ENCODE results near the gene KRT40.

KRT40 gene

GRCh38 chr17:40942553-40942952 lies 41.6 kb downstream of the KRT40 start:
- no CpG with 5 or more reads among the region's 3 CpGs for WGBS (ENCODE audit: extremely low coverage, insufficient coverage, low lambda C conversion rate)
- Histone ChIP-seq H3K4ac (ENCODE audit: low read depth, low read length) (no peak overlapping the region), H3K4me1 (ENCODE audit: control insufficient read depth, low read depth, low read length) (no peaks in the 10 kb centered on the region), H2BK5ac (ENCODE audit: low read length) (no peak overlapping the region), H3K36me3 (ENCODE audit: control insufficient read depth, insufficient read depth, low read length) (no peaks in the 10 kb centered on the region), H2AK5ac (ENCODE audit: low read length) (no peak overlapping the region), H3K27me3 (ENCODE audit: insufficient read depth, low read length, poor library complexity) (no peaks in the 10 kb centered on the region), H2BK120ac (ENCODE audit: low read depth, low read length) (no peak overlapping the region), H2BK15ac (replicated peaks; ENCODE audit: low read depth) (no peak overlapping the region), H3K18ac (ENCODE audit: low read length) (no peak overlapping the region), H3K79me2 (ENCODE audit: control insufficient read depth, insufficient read depth, low read length) (no peaks in the 10 kb centered on the region), H3K27ac (ENCODE audit: low read depth, low read length) (no peak overlapping the region), H3K56ac (ENCODE audit: low read length) (no peak overlapping the region), H3K79me1 (ENCODE audit: low read length) (no peaks in the 10 kb centered on the region), H3K4me2 (ENCODE audit: low read length) (no peak overlapping the region), H3K4me3 (ENCODE audit: low read length) (no peak overlapping the region), H4K8ac (ENCODE audit: low read depth, low read length) (no peak overlapping the region), H3K23ac (ENCODE audit: low read length) (no peak overlapping the region), H3K9ac (ENCODE audit: low read length) (no peak overlapping the region), H4K5ac (ENCODE audit: low read length) (no peak overlapping the region)
- DNase-seq: no peak

GRCh38 chr17:40940266-40940665 lies 43.9 kb downstream of the KRT40 start:
- Histone ChIP-seq H3K4me2 (ENCODE audit: low read length) (no peak overlapping the region), H3K18ac (ENCODE audit: low read length) (no peak overlapping the region), H3K23ac (ENCODE audit: low read length) (no peak overlapping the region), H3K4me1 (ENCODE audit: control insufficient read depth, low read depth, low read length) (no peaks in the 10 kb centered on the region), H3K4ac (ENCODE audit: low read depth, low read length) (no peak overlapping the region), H3K56ac (ENCODE audit: low read length) (no peak overlapping the region), H2BK5ac (ENCODE audit: low read length) (no peak overlapping the region), H2BK15ac (replicated peaks; ENCODE audit: low read depth) (no peak overlapping the region), H3K36me3 (ENCODE audit: control insufficient read depth, insufficient read depth, low read length) (no peaks in the 10 kb centered on the region), H3K79me1 (ENCODE audit: low read length) (no peaks in the 10 kb centered on the region), H3K4me3 (ENCODE audit: low read length) (no peak overlapping the region), H3K27me3 (ENCODE audit: insufficient read depth, low read length, poor library complexity) (no peaks in the 10 kb centered on the region), H3K27ac (ENCODE audit: low read depth, low read length) (no peak overlapping the region), H2BK120ac (ENCODE audit: low read depth, low read length) (no peak overlapping the region), H3K79me2 (ENCODE audit: control insufficient read depth, insufficient read depth, low read length) (no peaks in the 10 kb centered on the region), H2AK5ac (ENCODE audit: low read length) (no peak overlapping the region), H4K5ac (ENCODE audit: low read length) (no peak overlapping the region), H3K9ac (ENCODE audit: low read length) (no peak overlapping the region), H4K8ac (ENCODE audit: low read depth, low read length) (no peak overlapping the region)
- no peak for DNase-seq
- WGBS (ENCODE audit: extremely low coverage, insufficient coverage, low lambda C conversion rate): no CpG with 5 or more reads among the region's 6 CpGs

GRCh38 chr17:40938981-40939380 lies 45.1 kb downstream of the KRT40 start:
- Histone ChIP-seq H3K79me2 (ENCODE audit: control insufficient read depth, insufficient read depth, low read length) (no peaks in the 10 kb centered on the region), H3K4me3 (ENCODE audit: low read length) (no peak overlapping the region), H3K4me2 (ENCODE audit: low read length) (no peak overlapping the region), H3K27ac (ENCODE audit: low read depth, low read length) (no peak overlapping the region), H3K56ac (ENCODE audit: low read length) (no peak overlapping the region), H2AK5ac (ENCODE audit: low read length) (no peak overlapping the region), H3K4ac (ENCODE audit: low read depth, low read length) (no peak overlapping the region), H3K36me3 (ENCODE audit: control insufficient read depth, insufficient read depth, low read length) (no peaks in the 10 kb centered on the region), H4K5ac (ENCODE audit: low read length) (no peak overlapping the region), H3K79me1 (ENCODE audit: low read length) (no peaks in the 10 kb centered on the region), H3K9ac (ENCODE audit: low read length) (no peak overlapping the region), H3K4me1 (ENCODE audit: control insufficient read depth, low read depth, low read length) (no peaks in the 10 kb centered on the region), H3K23ac (ENCODE audit: low read length) (no peak overlapping the region), H3K18ac (ENCODE audit: low read length) (no peak overlapping the region), H4K8ac (ENCODE audit: low read depth, low read length) (no peak overlapping the region), H2BK5ac (ENCODE audit: low read length) (no peak overlapping the region), H3K27me3 (ENCODE audit: insufficient read depth, low read length, poor library complexity) (no peaks in the 10 kb centered on the region), H2BK120ac (ENCODE audit: low read depth, low read length) (no peak overlapping the region), H2BK15ac (replicated peaks; ENCODE audit: low read depth) (no peak overlapping the region)
- no peak for DNase-seq
- WGBS (ENCODE audit: extremely low coverage, insufficient coverage, low lambda C conversion rate): no CpG with 5 or more reads among the region's 3 CpGs

- no peak within 1 kb of the TSS for H3K27ac ChIP-seq (ENCODE audit: low read depth, low read length)
- no peak within 1 kb of the TSS for H4K8ac ChIP-seq (ENCODE audit: low read depth, low read length)
- peak within 1 kb of the TSS; percentile 79 for H3K4ac ChIP-seq (ENCODE audit: low read depth, low read length)
- H2BK15ac ChIP-seq (replicated peaks; ENCODE audit: low read depth): no peak within 1 kb of the TSS
- no peak within 1 kb of the TSS for H2BK5ac ChIP-seq (ENCODE audit: low read length)
- no peaks in the 10 kb centered on the region for H3K27me3 ChIP-seq (ENCODE audit: insufficient read depth, low read length, poor library complexity)
- H4K5ac ChIP-seq (ENCODE audit: low read length): no peak within 1 kb of the TSS
- H3K9ac ChIP-seq (ENCODE audit: low read length): no peak within 1 kb of the TSS
- no peaks in the 10 kb centered on the region for H3K79me2 ChIP-seq (ENCODE audit: control insufficient read depth, insufficient read depth, low read length)
- no peak within 1 kb of the TSS for H2BK120ac ChIP-seq (ENCODE audit: low read depth, low read length)
- H3K18ac ChIP-seq (ENCODE audit: low read length): no peak within 1 kb of the TSS
- no peaks in the 10 kb centered on the region for H3K4me1 ChIP-seq (ENCODE audit: control insufficient read depth, low read depth, low read length)
- no peak within 1 kb of the TSS for H3K23ac ChIP-seq (ENCODE audit: low read length)
- peak within 1 kb of the TSS; percentile 8 for H3K56ac ChIP-seq (ENCODE audit: low read length)
- no peak within 1 kb of the TSS for H3K4me2 ChIP-seq (ENCODE audit: low read length)
- no peak within 1 kb of the TSS for H2AK5ac ChIP-seq (ENCODE audit: low read length)
- no peaks in the 10 kb centered on the region for H3K79me1 ChIP-seq (ENCODE audit: low read length)
- H3K4me3 ChIP-seq (ENCODE audit: low read length): no peak within 1 kb of the TSS
- peak; percentile 52 for DNase-seq
- no peaks in the 10 kb centered on the region for H3K36me3 ChIP-seq (ENCODE audit: control insufficient read depth, insufficient read depth, low read length)
- WGBS (ENCODE audit: extremely low coverage, insufficient coverage, low lambda C conversion rate): no CpG with 5 or more reads among the region's 9 CpGs
These were observed 46.7 kb downstream of the KRT40 start, which contains the start of gene KRT23 for GRCh38 chr17:40937384-40937819. KRT23 (minus strand) TSS chr17:40937646; CDS start chr17:40936603, 1,043 bp downstream.

- no peaks in the 10 kb centered on the region for H3K27me3 ChIP-seq (ENCODE audit: insufficient read depth, low read length, poor library complexity)
- peak overlapping the region; percentile 8 for H3K56ac ChIP-seq (ENCODE audit: low read length)
- H2BK120ac ChIP-seq (ENCODE audit: low read depth, low read length): no peak overlapping the region
- H3K79me2 ChIP-seq (ENCODE audit: control insufficient read depth, insufficient read depth, low read length): no peaks in the 10 kb centered on the region
- no peaks in the 10 kb centered on the region for H3K36me3 ChIP-seq (ENCODE audit: control insufficient read depth, insufficient read depth, low read length)
- no peak overlapping the region for H3K4ac ChIP-seq (ENCODE audit: low read depth, low read length)
- no peak overlapping the region for H3K23ac ChIP-seq (ENCODE audit: low read length)
- no peak overlapping the region for H3K4me2 ChIP-seq (ENCODE audit: low read length)
- H3K4me1 ChIP-seq (ENCODE audit: control insufficient read depth, low read depth, low read length): no peaks in the 10 kb centered on the region
- H2AK5ac ChIP-seq (ENCODE audit: low read length): no peak overlapping the region
- no peak overlapping the region for H3K18ac ChIP-seq (ENCODE audit: low read length)
- H3K79me1 ChIP-seq (ENCODE audit: low read length): no peaks in the 10 kb centered on the region
- no peak overlapping the region for H4K8ac ChIP-seq (ENCODE audit: low read depth, low read length)
- no peak overlapping the region for H3K4me3 ChIP-seq (ENCODE audit: low read length)
- H2BK15ac ChIP-seq (replicated peaks; ENCODE audit: low read depth): no peak overlapping the region
- no CpG with 5 or more reads among the region's 5 CpGs for WGBS (ENCODE audit: extremely low coverage, insufficient coverage, low lambda C conversion rate)
- no peak overlapping the region for H3K9ac ChIP-seq (ENCODE audit: low read length)
- no peak overlapping the region for H3K27ac ChIP-seq (ENCODE audit: low read depth, low read length)
- no peak overlapping the region for H4K5ac ChIP-seq (ENCODE audit: low read length)
- no peak overlapping the region for H2BK5ac ChIP-seq (ENCODE audit: low read length)
- DNase-seq: peak; percentile 32
These were observed 47.1 kb downstream of the KRT40 start for GRCh38 chr17:40936976-40937375.

- H3K36me3 ChIP-seq (ENCODE audit: control insufficient read depth, insufficient read depth, low read length): no peaks in the 10 kb centered on the region
- no peaks in the 10 kb centered on the region for H3K79me2 ChIP-seq (ENCODE audit: control insufficient read depth, insufficient read depth, low read length)
- no peaks in the 10 kb centered on the region for H3K4me1 ChIP-seq (ENCODE audit: control insufficient read depth, low read depth, low read length)
- no peak overlapping the region for H3K27ac ChIP-seq (ENCODE audit: low read depth, low read length)
- no CpG with 5 or more reads among the region's 19 CpGs for WGBS (ENCODE audit: extremely low coverage, insufficient coverage, low lambda C conversion rate)
- no peak overlapping the region for H3K56ac ChIP-seq (ENCODE audit: low read length)
- H4K8ac ChIP-seq (ENCODE audit: low read depth, low read length): no peak overlapping the region
- H3K27me3 ChIP-seq (ENCODE audit: insufficient read depth, low read length, poor library complexity): no peaks in the 10 kb centered on the region
- H2AK5ac ChIP-seq (ENCODE audit: low read length): no peak overlapping the region
- no peak overlapping the region for H2BK15ac ChIP-seq (replicated peaks; ENCODE audit: low read depth)
- no peak overlapping the region for H3K9ac ChIP-seq (ENCODE audit: low read length)
- no peak overlapping the region for H2BK120ac ChIP-seq (ENCODE audit: low read depth, low read length)
- H4K5ac ChIP-seq (ENCODE audit: low read length): no peak overlapping the region
- no peak overlapping the region for H2BK5ac ChIP-seq (ENCODE audit: low read length)
- no peak overlapping the region for H3K18ac ChIP-seq (ENCODE audit: low read length)
- H3K4me3 ChIP-seq (ENCODE audit: low read length): no peak overlapping the region
- no peak overlapping the region for H3K4ac ChIP-seq (ENCODE audit: low read depth, low read length)
- no peak for DNase-seq
- no peak overlapping the region for H3K4me2 ChIP-seq (ENCODE audit: low read length)
- H3K79me1 ChIP-seq (ENCODE audit: low read length): no peaks in the 10 kb centered on the region
- H3K23ac ChIP-seq (ENCODE audit: low read length): no peak overlapping the region
These were observed 47.6 kb downstream of the KRT40 start for GRCh38 chr17:40936437-40936971.

Data from mesendoderm (in vitro differentiated cells).